ENCODE results near the gene RBM39. TPM values are rescaled to one million over a fixed set of nuclear protein-coding genes. Genes with fewer than 3 reads are reported as not detected.

RBM39 gene
- total and polyA plus RNA-seq, 2 of the 13 experiments (the other 11 are each of a cell fraction or from before 2014, with no cell fraction given): 788 to 920 TPM

GRCh38 chr20:35664466-35665206, 77.4 kb downstream of the RBM39 start, which contains the start of the genes CPNE1 and RBM12 (continued):
- TF ChIP-seq RXRA (CRISPR knock-in tag; IDR thresholded peaks at IDR 0.05): peak; percentile 88
- TF ChIP-seq KDM2A (CRISPR knock-in tag; IDR thresholded peaks at IDR 0.05; ENCODE audit: borderline replicate concordance, low read depth): peak; percentile 98
- peak; percentile 71 for TF ChIP-seq ZNF362 (CRISPR knock-in tag; IDR thresholded peaks at IDR 0.05; ENCODE audit: borderline replicate concordance)
- no peak; the same call in 1 of the 2 replicates for TF ChIP-seq FUBP1 (CRISPR knock-in tag; IDR thresholded peaks at IDR 0.05; ENCODE audit: borderline replicate concordance)
- peak; percentile 97; the same call in 1 of the 2 replicates for TF ChIP-seq ZNF296 (CRISPR knock-in tag; conservative IDR thresholded peaks at IDR 0.05)
- TF ChIP-seq PITX1 (CRISPR knock-in tag; IDR thresholded peaks at IDR 0.05): peak; percentile 73
- peak; percentile 92 for TF ChIP-seq NR2C2 (CRISPR knock-in tag; IDR thresholded peaks at IDR 0.05; ENCODE audit: borderline replicate concordance)
- no peak for TF ChIP-seq CENPBD1 (CRISPR knock-in tag; IDR thresholded peaks at IDR 0.05; ENCODE audit: borderline replicate concordance, low read depth)
- TF ChIP-seq ZNF691 (CRISPR knock-in tag; IDR thresholded peaks at IDR 0.05; ENCODE audit: borderline replicate concordance, low read depth): peak; percentile 97
- peak; percentile 39; the same call in 1 of the 2 replicates for TF ChIP-seq ZNF629 (CRISPR knock-in tag; conservative IDR thresholded peaks at IDR 0.05)
- no peak for TF ChIP-seq ZSCAN12 (CRISPR knock-in tag; IDR thresholded peaks at IDR 0.05)
- TF ChIP-seq ERF (CRISPR knock-in tag; IDR thresholded peaks at IDR 0.05): peak; percentile 97
- no peak; the same call in 1 of the 2 replicates for TF ChIP-seq NKX3-1 (CRISPR knock-in tag; IDR thresholded peaks at IDR 0.05)
- TF ChIP-seq ZNF674 (CRISPR knock-in tag; IDR thresholded peaks at IDR 0.05; ENCODE audit: low read depth): 0 out of 2 replicates have a peak, but pooled peaks have one; percentile 7
- TF ChIP-seq ZNF75D (CRISPR knock-in tag; IDR thresholded peaks at IDR 0.05; ENCODE audit: borderline replicate concordance): no peak
- TF ChIP-seq CEBPZ (IDR thresholded peaks at IDR 0.05; ENCODE audit: low read length): no peak
- TF ChIP-seq SOX13 (IDR thresholded peaks at IDR 0.05): peak; percentile 41; the same call in 1 of the 2 replicates
- TF ChIP-seq SOX13 (CRISPR knock-in tag; conservative IDR thresholded peaks at IDR 0.05 in 1 of 2, IDR thresholded peaks at IDR 0.05 in 1 of 2): peak in 1 of 2 experiments; percentile 66; a peak in 1 of 4 replicates
- peak; percentile 81 for TF ChIP-seq REPIN1 (CRISPR knock-in tag; IDR thresholded peaks at IDR 0.05; ENCODE audit: borderline replicate concordance, low read depth)
- TF ChIP-seq DDIT3 (CRISPR knock-in tag; IDR thresholded peaks at IDR 0.05): no peak
